Measurements from ENCODE around the gene ZNF521.

DNA sequence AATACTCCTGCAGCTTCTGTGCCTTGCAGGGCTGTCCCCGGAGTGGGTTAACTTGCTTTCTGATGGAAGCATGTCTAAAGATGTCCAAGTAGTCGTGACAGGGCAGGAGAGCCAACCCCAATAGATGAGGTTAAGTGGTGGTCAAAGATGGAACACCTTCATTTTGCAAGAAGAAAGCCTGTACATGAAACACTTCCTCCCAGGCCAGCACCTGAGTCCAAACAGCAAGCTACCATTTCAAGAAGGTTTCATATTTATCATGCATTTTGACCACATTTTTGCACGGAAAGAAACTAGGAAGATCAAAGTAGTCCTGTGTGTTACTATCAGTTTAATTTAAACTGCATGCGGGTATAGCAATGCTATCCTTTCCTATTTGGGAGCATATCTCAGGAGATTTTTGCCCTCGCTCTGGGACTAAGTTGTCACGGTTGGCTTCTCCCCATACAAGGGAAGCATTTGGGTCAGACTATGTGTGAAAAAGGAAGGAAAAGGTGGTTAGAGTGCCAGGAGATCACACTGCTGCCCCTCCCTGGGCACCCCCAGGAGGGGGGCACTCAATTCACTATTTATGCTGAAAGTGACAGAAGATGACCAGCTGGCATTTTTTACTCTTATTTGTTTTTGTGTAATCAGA is 187.6 kb downstream of the ZNF521 start:
- TF ChIP-seq SREBF2 (IDR thresholded peaks at IDR 0.05; ENCODE audit: low read length) (no peak), EZH2 (IDR thresholded peaks at IDR 0.05; ENCODE audit: borderline replicate concordance, control insufficient read depth, low read depth, low read length) (no peak), EP300 (IDR thresholded peaks at IDR 0.05; ENCODE audit: borderline replicate concordance in 1 of 2, control insufficient read depth in 1 of 2, low read depth in 2 of 2, low read length in 2 of 2) (no peak), ZZZ3 (IDR thresholded peaks at IDR 0.05; ENCODE audit: control insufficient read depth, insufficient read length, low read depth) (no peak), FOXM1 (IDR thresholded peaks at IDR 0.05; ENCODE audit: low read depth, low read length) (no peak), SRF (IDR thresholded peaks at IDR 0.05; ENCODE audit: low read depth in 2 of 2, low read length in 2 of 2) (no peak), CBX5 (IDR thresholded peaks at IDR 0.05; ENCODE audit: low read depth) (no peak)
- TF ChIP-seq, protein P1, sequence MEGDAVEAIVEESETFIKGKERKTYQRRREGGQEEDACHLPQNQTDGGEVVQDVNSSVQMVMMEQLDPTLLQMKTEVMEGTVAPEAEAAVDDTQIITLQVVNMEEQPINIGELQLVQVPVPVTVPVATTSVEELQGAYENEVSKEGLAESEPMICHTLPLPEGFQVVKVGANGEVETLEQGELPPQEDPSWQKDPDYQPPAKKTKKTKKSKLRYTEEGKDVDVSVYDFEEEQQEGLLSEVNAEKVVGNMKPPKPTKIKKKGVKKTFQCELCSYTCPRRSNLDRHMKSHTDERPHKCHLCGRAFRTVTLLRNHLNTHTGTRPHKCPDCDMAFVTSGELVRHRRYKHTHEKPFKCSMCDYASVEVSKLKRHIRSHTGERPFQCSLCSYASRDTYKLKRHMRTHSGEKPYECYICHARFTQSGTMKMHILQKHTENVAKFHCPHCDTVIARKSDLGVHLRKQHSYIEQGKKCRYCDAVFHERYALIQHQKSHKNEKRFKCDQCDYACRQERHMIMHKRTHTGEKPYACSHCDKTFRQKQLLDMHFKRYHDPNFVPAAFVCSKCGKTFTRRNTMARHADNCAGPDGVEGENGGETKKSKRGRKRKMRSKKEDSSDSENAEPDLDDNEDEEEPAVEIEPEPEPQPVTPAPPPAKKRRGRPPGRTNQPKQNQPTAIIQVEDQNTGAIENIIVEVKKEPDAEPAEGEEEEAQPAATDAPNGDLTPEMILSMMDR (IDR thresholded peaks at IDR 0.05 in 2 of 3, conservative IDR thresholded peaks at IDR 0.05 in 1 of 3; ENCODE audit: control insufficient read depth in 2 of 3, extremely low read depth in 1 of 3, insufficient read depth in 1 of 3, low read depth in 3 of 3, low read length in 3 of 3) = no peak
